Measurements from ENCODE around the gene MICAL3.

DNA sequence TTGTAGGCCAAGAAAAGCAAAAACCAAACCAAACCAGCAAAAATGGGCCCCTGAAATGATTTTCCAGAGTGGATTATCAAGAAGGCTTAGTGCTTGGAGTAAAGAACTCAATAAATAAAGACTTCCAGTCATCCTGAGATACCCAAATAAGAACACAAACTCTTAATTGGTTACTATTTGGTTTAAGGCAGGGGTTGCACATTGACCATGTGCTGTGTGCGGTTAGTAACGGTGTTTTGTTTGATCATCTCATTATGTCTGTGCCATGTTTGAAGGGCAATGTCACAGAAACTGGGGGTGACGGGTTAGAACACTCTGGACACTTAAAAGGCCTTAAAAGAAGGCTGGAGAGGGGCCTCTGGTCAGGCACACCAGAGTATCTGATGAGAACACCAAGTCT, 9.7 kb upstream of the MICAL3 start:
- TF ChIP-seq, protein P1, sequence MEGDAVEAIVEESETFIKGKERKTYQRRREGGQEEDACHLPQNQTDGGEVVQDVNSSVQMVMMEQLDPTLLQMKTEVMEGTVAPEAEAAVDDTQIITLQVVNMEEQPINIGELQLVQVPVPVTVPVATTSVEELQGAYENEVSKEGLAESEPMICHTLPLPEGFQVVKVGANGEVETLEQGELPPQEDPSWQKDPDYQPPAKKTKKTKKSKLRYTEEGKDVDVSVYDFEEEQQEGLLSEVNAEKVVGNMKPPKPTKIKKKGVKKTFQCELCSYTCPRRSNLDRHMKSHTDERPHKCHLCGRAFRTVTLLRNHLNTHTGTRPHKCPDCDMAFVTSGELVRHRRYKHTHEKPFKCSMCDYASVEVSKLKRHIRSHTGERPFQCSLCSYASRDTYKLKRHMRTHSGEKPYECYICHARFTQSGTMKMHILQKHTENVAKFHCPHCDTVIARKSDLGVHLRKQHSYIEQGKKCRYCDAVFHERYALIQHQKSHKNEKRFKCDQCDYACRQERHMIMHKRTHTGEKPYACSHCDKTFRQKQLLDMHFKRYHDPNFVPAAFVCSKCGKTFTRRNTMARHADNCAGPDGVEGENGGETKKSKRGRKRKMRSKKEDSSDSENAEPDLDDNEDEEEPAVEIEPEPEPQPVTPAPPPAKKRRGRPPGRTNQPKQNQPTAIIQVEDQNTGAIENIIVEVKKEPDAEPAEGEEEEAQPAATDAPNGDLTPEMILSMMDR (IDR thresholded peaks at IDR 0.05; ENCODE audit: insufficient read depth, low read length) = no peak
- no peak for TF ChIP-seq POLR2AphosphoS5 (IDR thresholded peaks at IDR 0.05; ENCODE audit: low read depth)
